Neural crest cell (in vitro differentiated cells): ENCODE data around the gene ADAT3. TPM values are rescaled to one million over a fixed set of nuclear protein-coding genes. Genes with fewer than 3 reads are reported as not detected.

Experiments used
- DNase-seq: peaks from one replicate; pipeline ENCODE4 v3.0.0; 2021; ENCODE audit warnings: low read depth, mixed read lengths, low spot score
- H3K27ac Mint-ChIP-seq: one replicate; pipeline ENCODE4 v1.8.0; 2021; ENCODE audit warnings: mild to moderate bottlenecking, mixed read lengths; ENCODE audit not compliant: unreplicated experiment
- H3K27me3 Mint-ChIP-seq: 2 replicates; pipeline ENCODE4 v1.8.0; 2021; ENCODE audit warnings: low read depth, mild to moderate bottlenecking, mixed read lengths
- H3K36me3 Mint-ChIP-seq: 2 replicates; pipeline ENCODE4 v1.8.0; 2021; ENCODE audit warnings: low read depth, mild to moderate bottlenecking, mixed read lengths
- H3K4me1 Mint-ChIP-seq: 2 replicates; pipeline ENCODE4 v1.8.0; 2021; ENCODE audit warnings: mixed read lengths
- H3K4me3 Mint-ChIP-seq: one replicate; pipeline ENCODE4 v1.8.0; 2021; ENCODE audit warnings: mild to moderate bottlenecking, mixed read lengths
- H3K9me3 Mint-ChIP-seq: 2 replicates; pipeline ENCODE4 v1.8.0; 2021; ENCODE audit warnings: mixed read lengths
- total RNA-seq: library from RNA; stranded (reverse); gene quantifications from 2 replicates; pipeline ENCODE4 v1.2.1, GENCODE V29; 2021
- TF ChIP-seq, protein P1 (sequence below): fragments of 200-600 bp; sonication (generic); conservative IDR thresholded peaks from 2 replicates; pipeline ENCODE4 v1.5.0; 2021; ENCODE audit warnings: antibody characterized with exemption, mild to moderate bottlenecking

The ADAT3 gene
- total RNA-seq, 1 donor from 2014 or later: 13.7 TPM

DNA sequence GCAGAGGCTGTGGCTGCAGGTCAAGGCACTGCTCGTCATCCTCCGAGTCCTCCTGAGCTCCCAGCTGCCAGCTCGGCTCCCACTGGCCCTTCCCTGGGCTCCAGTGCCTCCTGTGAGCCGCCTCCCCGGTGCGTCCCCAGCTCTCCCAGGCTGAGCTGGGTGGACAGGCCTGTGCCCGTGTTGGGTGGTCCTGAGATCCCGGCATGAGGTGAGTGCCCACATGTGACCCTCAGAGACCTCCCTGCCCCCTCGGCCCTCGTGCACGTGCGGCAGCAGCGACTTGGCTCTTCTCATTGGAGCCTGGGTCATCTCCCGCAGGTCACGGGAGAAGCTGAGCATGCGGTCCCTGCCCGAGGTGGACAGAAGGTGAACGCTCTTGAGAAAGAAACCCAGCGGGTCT is 15.4 kb downstream of the ADAT3 start:
- H3K9me3 Mint-ChIP-seq: no peaks in the 10 kb centered on the region
- no peaks in the 10 kb centered on the region for H3K27me3 Mint-ChIP-seq
- no peak for DNase-seq
- no peak overlapping the region for H3K27ac Mint-ChIP-seq
- TF ChIP-seq, protein P1, sequence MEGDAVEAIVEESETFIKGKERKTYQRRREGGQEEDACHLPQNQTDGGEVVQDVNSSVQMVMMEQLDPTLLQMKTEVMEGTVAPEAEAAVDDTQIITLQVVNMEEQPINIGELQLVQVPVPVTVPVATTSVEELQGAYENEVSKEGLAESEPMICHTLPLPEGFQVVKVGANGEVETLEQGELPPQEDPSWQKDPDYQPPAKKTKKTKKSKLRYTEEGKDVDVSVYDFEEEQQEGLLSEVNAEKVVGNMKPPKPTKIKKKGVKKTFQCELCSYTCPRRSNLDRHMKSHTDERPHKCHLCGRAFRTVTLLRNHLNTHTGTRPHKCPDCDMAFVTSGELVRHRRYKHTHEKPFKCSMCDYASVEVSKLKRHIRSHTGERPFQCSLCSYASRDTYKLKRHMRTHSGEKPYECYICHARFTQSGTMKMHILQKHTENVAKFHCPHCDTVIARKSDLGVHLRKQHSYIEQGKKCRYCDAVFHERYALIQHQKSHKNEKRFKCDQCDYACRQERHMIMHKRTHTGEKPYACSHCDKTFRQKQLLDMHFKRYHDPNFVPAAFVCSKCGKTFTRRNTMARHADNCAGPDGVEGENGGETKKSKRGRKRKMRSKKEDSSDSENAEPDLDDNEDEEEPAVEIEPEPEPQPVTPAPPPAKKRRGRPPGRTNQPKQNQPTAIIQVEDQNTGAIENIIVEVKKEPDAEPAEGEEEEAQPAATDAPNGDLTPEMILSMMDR: no peak
- no peaks in the 10 kb centered on the region for H3K4me1 Mint-ChIP-seq
- no peak overlapping the region for H3K4me3 Mint-ChIP-seq
- no peaks in the 10 kb centered on the region for H3K36me3 Mint-ChIP-seq

DNA sequence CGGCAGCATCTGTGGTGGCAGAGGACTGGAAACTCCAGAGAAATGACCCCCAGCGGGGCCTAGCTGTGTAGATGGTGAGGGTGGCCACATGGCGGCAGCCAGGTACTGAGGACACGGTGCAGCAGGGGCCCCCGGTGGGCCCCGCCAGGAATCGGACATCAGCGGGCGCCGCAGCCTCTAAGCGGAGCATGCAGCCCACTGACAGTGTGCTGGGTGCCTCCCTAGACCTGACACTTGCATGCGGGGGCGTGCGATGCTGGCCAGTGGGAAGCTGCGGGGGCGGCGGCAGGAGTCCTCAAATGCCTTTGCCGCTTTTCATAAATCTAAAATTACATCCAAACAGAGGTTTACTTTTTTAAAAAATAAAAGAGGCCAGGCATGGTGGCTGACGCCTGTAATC is 16.1 kb downstream of the ADAT3 start:
- H3K27ac Mint-ChIP-seq: no peak overlapping the region
- no peaks in the 10 kb centered on the region for H3K9me3 Mint-ChIP-seq
- no peak overlapping the region for H3K4me3 Mint-ChIP-seq
- TF ChIP-seq, protein P1: no peak
- no peaks in the 10 kb centered on the region for H3K36me3 Mint-ChIP-seq
- no peaks in the 10 kb centered on the region for H3K27me3 Mint-ChIP-seq
- DNase-seq: no peak
- H3K4me1 Mint-ChIP-seq: no peaks in the 10 kb centered on the region

DNA sequence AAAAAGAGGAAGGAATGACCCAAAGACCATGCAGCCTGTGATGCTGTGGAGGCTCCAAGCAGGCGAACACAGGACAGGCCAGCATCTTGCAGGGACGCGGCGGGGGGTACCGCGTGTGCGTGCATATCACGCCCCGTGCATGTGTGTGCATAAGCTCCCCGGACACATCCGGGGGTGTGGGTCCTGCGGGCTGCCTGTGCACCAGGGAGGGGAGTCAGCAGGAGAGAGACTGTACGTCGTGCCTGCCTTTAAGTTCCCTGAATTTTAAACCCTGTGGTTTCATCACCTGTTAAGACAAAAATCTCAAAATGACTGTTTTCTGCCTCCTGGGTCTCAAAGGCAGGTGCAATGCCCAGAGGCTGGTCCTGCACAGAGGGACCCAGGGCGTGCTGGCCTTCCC is 16.6 kb downstream of the ADAT3 start:
- no peak for DNase-seq
- Mint-ChIP-seq H3K27me3 (no peaks in the 10 kb centered on the region), H3K4me1 (no peaks in the 10 kb centered on the region), H3K36me3 (no peaks in the 10 kb centered on the region), H3K9me3 (no peaks in the 10 kb centered on the region), H3K4me3 (no peak overlapping the region), H3K27ac (no peak overlapping the region)
- TF ChIP-seq, protein P1: no peak

DNA sequence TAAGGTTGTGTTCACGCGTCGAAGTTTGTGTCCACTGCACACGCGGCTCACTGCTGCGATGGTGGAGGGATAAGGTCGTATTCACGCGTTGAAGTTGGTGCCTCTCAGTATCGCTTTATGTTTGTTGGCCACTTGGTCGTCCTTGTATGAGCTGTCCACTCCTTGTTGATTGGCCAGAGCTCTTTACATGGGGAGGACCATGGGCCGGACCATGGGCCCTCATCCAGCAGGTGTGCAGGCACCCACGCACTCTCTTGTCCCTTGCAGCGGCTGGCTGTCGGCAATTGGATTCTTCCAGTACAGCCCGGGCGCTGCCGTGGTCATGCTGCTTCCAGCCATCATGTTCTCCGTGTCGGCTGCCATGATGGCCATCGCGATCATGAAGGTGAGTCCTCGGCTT is 17.6 kb downstream of the ADAT3 start:
- H3K36me3 Mint-ChIP-seq: peaks cover under 1% of the 10 kb centered on the region
- TF ChIP-seq, protein P1: no peak

DNA sequence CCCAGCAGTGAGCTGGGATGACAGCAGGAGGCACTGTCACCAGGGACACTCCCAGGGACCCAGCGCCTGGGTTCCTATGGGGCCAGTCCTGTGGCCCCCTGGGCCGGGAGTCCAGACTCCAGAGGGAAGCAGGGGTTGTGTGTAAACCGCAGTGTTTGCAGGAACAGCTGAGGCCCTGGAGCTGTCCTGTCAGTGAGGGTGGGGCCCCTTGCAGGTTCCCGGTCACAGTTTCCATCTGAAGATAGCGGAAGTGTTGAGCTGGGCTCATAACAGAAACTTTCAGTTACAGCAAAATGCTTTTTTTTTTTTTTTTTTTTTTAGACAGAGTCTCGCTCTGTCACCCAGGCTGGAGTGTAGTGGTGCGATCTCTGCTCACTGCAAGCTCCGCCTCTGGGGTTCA is 18.1 kb downstream of the ADAT3 start:
- no peaks in the 10 kb centered on the region for H3K9me3 Mint-ChIP-seq
- no peaks in the 10 kb centered on the region for H3K27me3 Mint-ChIP-seq
- H3K27ac Mint-ChIP-seq: no peak overlapping the region
- peaks cover 6% of the 10 kb centered on the region for H3K4me1 Mint-ChIP-seq
- H3K36me3 Mint-ChIP-seq: peaks cover 3% of the 10 kb centered on the region
- DNase-seq: no peak
- TF ChIP-seq, protein P1: no peak
- no peak overlapping the region for H3K4me3 Mint-ChIP-seq

More for the DNA sequence above, 17.6 kb downstream of the ADAT3 start:
- DNase-seq: no peak
- Mint-ChIP-seq H3K4me3 (no peak overlapping the region), H3K27ac (no peak overlapping the region), H3K9me3 (no peaks in the 10 kb centered on the region), H3K4me1 (peaks cover 4% of the 10 kb centered on the region), H3K27me3 (no peaks in the 10 kb centered on the region)
